Measurements from ENCODE around the gene MOGAT3. TPM values are rescaled to one million over a fixed set of nuclear protein-coding genes. Genes with fewer than 3 reads are reported as not detected.

Gene MOGAT3
- total RNA-seq, 2 experiments from 2014 or later: not detected

DNA sequence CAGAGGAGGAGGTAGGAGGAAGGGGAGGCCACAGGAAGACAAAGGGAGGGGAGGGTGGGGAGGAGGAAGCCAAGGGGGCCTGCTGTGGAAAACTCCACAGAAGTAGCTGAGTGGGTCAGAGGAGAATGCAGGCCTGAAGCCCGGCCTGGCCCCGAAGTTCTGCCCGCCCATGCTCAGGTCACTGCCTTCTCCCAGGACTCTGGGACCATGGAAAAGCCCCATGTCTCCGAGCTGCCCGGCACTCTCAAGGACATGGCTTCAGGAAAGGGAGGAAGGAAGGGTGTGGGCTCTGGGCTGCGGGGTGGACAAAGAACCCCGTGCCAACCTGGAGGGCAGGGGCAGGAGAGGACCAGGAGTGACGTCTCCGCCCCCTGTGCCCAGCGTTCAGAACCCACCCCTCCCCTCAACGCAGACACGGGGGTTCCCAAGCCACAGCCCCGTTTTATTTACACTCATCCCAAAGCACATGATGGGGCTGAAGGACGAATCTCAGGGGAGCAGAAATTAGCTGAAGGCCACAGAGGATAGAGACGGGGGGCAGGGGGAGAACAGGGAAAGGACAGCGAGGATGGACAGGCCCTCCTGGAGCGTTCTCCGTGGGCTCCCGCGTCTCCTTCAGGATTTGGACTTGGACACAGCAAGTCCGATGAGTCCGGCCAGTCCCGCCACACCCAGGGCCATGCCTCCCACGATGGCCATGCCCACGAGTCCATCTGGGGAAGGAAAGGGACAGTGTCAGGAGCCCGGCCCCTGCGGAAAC is 38.5 kb upstream of the MOGAT3 start:
- Mint-ChIP-seq H3K36me3 (ENCODE audit: low read depth) (peaks cover 10% of the 10 kb centered on the region), H3K27me3 (no peaks in the 10 kb centered on the region), H3K9me3 (no peaks in the 10 kb centered on the region), H3K4me1 (peaks cover 15% of the 10 kb centered on the region), H3K4me3 (no peak overlapping the region), H3K27ac (no peak overlapping the region)
- ChIA-PET CTCF (no interaction called here), POLR2A (no interaction called here)
- DNase-seq: no peak

DNA sequence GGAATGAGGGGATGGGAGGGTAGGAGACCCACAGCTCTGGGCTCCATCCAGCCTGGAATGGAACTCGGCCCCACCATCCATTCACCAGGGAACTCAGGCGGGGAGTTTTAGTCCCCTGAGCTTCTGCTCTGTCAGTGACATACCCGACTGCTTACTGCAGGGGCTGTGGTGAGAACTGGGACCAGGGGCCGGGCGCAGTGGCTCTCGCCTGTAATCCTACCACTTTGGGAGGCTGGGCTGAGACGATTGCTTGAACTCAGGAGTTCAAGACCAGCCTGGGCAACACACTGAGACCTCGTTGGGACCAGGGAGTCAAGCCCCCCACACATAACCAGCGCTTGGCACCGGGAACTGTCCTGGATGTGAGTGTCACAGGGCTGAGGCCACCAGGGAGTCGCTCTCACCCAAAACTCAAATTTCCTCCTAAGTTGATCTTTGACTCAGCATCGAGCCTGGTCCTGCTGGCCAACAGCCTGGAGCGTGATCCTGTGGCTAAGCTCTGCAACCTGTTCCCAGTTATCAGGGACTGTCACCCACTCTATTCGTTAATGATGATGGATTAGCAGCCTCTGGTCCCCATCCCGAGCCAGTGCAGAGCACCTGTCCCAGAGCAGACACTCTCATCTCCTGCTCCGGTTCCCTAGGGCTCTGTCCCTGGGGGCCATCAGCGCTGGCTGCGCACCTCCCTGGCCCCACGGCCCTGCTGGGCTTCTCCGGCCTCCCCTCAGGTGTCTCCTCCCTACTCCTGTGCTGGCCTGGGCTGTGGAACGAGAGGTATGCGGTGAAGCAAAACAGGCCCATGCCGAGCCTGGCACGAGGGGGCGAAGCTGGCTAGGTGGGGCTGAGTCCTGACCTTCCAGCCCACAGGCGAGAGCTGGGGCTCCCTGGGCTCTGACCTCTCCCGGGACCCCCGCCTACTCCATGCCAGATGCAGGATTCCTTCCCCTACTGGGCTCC is 37.7 kb upstream of the MOGAT3 start:
- H3K27me3 Mint-ChIP-seq: no peaks in the 10 kb centered on the region
- ChIA-PET POLR2A (interaction anchor here (1.4 kb wide), 1 partner anchor 21 kb away, joined by 5 read pairs; the partner anchor contains the start of genes PLOD3 and ZNHIT1), CTCF (interaction anchor here (1.1 kb wide), 1 partner anchor 20 kb away, joined by 3 read pairs; the partner anchor contains the start of gene ZNHIT1)
- H3K27ac Mint-ChIP-seq: no peak overlapping the region
- no peak for DNase-seq
- no peak overlapping the region for H3K4me3 Mint-ChIP-seq
- peaks cover 5% of the 10 kb centered on the region for H3K36me3 Mint-ChIP-seq (ENCODE audit: low read depth)
- no peaks in the 10 kb centered on the region for H3K9me3 Mint-ChIP-seq
- peaks cover 9% of the 10 kb centered on the region for H3K4me1 Mint-ChIP-seq

DNA sequence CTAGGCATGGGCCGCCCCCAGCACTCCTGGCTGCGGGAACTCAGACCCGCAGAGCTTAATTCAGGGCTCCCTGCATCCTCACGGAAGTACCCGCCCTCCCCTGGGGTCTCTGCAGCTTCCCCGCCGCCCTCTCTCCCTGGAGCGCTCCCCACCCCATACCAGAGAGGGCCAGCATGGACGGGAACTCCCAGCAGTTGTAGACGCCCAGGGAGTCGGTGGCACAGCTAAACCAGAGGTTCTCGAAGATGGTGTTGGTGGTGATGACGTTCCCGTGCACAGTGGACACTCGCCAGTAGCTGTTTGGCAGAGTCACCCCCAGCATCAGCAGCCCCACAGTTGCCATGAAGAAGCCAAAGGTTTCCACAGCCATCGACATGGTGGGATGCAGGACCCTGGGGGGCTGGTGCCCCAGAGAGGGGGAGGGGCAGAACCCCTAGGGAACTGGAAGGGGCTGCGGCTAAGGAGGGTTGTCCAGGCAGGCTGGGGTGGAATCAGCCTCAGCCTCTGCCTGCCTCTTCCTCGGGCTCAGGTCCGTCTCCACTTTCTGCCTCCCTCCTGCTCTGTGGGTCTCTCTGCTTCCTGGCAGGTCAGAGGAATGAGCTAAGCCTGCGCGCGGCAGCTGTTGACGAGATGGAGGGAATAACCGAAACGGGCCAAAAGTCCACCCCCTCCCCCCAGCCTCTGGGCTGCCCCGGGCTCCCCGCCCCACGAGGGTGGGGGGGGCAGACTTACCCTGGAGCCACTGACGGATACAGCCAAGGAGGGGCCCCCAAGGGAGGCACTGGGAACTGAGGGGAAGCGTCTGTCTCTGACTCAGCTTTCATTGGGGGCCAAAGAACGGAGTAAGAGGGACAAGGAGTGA is 36.6 kb upstream of the MOGAT3 start, which contains the start of gene CLDN15:
Gene CLDN15 (minus strand): TSS at position 597 of the 862 bp plus-strand sequence. CDS start 221 bp downstream, at position 376.
- ChIA-PET CTCF (interaction anchor here (1.1 kb wide), 1 partner anchor 19 kb away, joined by 3 read pairs; the partner anchor contains the start of gene ZNHIT1), POLR2A (interaction anchor here (1.4 kb wide), 1 partner anchor 20 kb away, joined by 5 read pairs; the partner anchor contains the start of genes PLOD3 and ZNHIT1)
- H3K27ac Mint-ChIP-seq: no peak within 1 kb of the TSS
- H3K4me1 Mint-ChIP-seq: peaks cover 2% of the 10 kb centered on the region
- no peak for DNase-seq
- H3K27me3 Mint-ChIP-seq: no peaks in the 10 kb centered on the region
- H3K4me3 Mint-ChIP-seq: no peak within 1 kb of the TSS
- no peaks in the 10 kb centered on the region for H3K9me3 Mint-ChIP-seq
- peaks cover 5% of the 10 kb centered on the region for H3K36me3 Mint-ChIP-seq (ENCODE audit: low read depth)

DNA sequence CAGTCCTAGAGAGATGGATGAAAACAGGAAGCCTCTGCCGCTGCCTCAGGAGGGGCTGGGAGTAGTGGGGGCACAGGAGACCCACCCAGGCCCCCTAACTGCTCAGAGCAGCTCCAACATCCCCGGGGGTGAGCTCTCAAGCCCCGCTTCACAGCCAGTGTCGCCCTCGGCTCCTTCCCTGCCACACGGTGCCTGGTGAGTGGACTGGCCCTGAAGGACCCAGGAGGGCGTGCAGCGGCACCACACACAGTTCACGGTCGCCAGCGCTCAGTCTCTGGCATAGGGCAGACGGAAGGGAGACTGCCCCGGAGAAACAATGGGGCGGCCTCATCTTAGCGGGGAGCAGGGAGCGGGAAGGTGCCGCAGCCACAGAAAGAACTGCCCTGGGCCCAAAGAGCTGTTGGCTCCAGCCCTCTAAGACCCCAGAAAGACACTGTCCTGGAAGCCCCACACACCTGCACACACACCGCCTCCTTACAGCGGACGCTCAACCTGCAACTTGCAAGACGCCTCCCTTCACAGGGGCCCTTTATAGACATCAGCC is 35.5 kb upstream of the MOGAT3 start:
- no peaks in the 10 kb centered on the region for H3K9me3 Mint-ChIP-seq
- ChIA-PET POLR2A (no interaction called here), CTCF (no interaction called here)
- no peak overlapping the region for H3K4me3 Mint-ChIP-seq
- H3K27me3 Mint-ChIP-seq: no peaks in the 10 kb centered on the region
- no peak for DNase-seq
- H3K4me1 Mint-ChIP-seq: no peaks in the 10 kb centered on the region
- peaks cover 9% of the 10 kb centered on the region for H3K36me3 Mint-ChIP-seq (ENCODE audit: low read depth)
- no peak overlapping the region for H3K27ac Mint-ChIP-seq

DNA sequence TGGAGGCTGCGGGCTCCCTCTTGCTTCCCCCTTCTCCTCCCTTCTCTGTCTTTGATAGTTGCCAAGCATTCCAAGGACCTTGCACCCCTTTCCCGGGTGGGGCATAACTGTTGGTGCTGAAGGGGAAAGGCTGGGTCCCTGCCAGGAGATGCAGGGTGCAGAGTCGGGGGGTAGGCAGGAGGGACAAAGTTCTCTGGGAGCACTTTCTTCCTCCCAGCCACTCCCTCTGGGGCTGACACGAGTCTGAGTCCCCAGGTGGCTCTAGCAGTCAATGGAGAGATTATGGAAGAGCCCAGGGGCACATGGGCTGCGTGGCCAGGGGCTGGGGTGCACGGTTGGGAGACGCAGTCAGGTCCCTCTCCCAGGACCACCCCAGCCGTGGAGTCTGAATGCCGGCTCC is 34.7 kb upstream of the MOGAT3 start:
- no peaks in the 10 kb centered on the region for H3K27me3 Mint-ChIP-seq
- peaks cover 8% of the 10 kb centered on the region for H3K36me3 Mint-ChIP-seq (ENCODE audit: low read depth)
- H3K4me1 Mint-ChIP-seq: peaks cover 2% of the 10 kb centered on the region
- DNase-seq: no peak
- H3K27ac Mint-ChIP-seq: no peak overlapping the region
- CTCF ChIA-PET: interaction anchor here (1.0 to 2.1 kb wide), 3 partner anchors 9 to 92 kb away, joined by 3 to 11 read pairs (median 3); no protein-coding TSS in a partner anchor
- no peaks in the 10 kb centered on the region for H3K9me3 Mint-ChIP-seq
- POLR2A ChIA-PET: interaction anchor here (1.7 kb wide), 1 partner anchor 8 kb away, joined by 7 read pairs; no protein-coding TSS in a partner anchor
- H3K4me3 Mint-ChIP-seq: no peak overlapping the region

- CTCF ChIA-PET: interaction anchor here (1.0 to 2.1 kb wide), 3 partner anchors 9 to 91 kb away, joined by 3 to 11 read pairs (median 3); no protein-coding TSS in a partner anchor
- POLR2A ChIA-PET: interaction anchor here (1.7 kb wide), 1 partner anchor 9 kb away, joined by 7 read pairs; no protein-coding TSS in a partner anchor
- Mint-ChIP-seq H3K36me3 (ENCODE audit: low read depth) (peaks cover 7% of the 10 kb centered on the region), H3K4me3 (no peak overlapping the region), H3K4me1 (peaks cover 2% of the 10 kb centered on the region), H3K27ac (no peak overlapping the region), H3K9me3 (no peaks in the 10 kb centered on the region), H3K27me3 (no peaks in the 10 kb centered on the region)
- no peak for DNase-seq
Observed at GRCh38 chr7:101235050-101235449, 34.2 kb upstream of the MOGAT3 start.

DNA sequence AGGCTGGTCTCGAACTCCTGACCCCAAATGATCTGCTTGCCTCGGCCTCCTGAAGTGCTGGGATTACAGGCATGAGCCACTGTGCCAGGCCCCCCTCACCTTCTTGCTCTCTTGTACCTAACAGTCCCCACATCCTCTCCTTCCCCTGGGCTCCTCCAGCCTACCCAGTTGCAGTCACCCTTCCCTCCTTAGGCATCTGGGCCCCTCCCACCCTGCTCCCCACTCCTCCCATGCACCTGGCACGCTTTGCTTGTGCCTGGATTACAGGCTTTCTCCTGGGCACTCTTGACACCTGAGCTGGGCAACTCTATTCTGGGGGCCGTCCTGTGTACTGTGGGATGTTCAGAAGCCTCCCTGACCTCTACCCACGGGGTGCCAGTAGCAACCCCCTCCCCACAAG is 33.8 kb upstream of the MOGAT3 start:
- Mint-ChIP-seq H3K4me1 (peaks cover 2% of the 10 kb centered on the region), H3K9me3 (no peaks in the 10 kb centered on the region), H3K36me3 (ENCODE audit: low read depth) (peaks cover 7% of the 10 kb centered on the region), H3K27ac (no peak overlapping the region), H3K27me3 (no peaks in the 10 kb centered on the region), H3K4me3 (no peak overlapping the region)
- POLR2A ChIA-PET: interaction anchor here (1.7 kb wide), 1 partner anchor 9 kb away, joined by 7 read pairs; no protein-coding TSS in a partner anchor
- no peak for DNase-seq
- CTCF ChIA-PET: interaction anchor here (1.0 to 2.1 kb wide), 3 partner anchors 10 to 91 kb away, joined by 3 to 11 read pairs (median 3); no protein-coding TSS in a partner anchor

DNA sequence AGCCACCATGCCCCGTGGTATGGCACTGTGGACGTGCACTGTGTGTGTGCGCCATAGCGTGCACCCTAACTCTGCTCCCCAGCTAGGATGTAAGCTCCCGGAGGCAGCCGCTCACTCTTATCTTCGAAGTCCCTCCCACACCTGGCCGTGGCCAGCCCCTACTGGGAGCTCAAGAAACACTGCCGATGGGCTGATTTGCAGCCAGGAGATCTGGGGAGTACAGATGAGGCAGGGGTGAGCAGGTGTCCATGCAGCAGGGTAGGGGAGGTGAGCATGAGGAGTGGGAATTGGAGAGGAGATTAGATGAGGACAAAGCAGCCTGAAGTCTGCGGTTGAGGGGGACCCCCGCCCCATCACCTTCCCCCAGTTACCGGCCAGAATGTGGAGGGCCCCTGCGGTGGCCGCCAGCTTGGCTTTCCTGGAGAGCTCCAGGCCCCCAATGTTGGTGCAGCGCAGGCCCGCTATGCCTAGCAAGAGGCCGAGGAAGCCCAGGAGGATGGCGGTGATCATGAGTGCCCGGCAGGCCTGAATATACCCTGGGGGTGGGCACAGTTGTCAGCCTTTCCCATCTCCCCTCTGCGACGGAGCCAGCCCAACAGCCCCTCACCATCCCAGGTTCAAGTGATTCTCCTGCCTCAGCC is 33.2 kb upstream of the MOGAT3 start:
- H3K4me3 Mint-ChIP-seq: no peak overlapping the region

DNA sequence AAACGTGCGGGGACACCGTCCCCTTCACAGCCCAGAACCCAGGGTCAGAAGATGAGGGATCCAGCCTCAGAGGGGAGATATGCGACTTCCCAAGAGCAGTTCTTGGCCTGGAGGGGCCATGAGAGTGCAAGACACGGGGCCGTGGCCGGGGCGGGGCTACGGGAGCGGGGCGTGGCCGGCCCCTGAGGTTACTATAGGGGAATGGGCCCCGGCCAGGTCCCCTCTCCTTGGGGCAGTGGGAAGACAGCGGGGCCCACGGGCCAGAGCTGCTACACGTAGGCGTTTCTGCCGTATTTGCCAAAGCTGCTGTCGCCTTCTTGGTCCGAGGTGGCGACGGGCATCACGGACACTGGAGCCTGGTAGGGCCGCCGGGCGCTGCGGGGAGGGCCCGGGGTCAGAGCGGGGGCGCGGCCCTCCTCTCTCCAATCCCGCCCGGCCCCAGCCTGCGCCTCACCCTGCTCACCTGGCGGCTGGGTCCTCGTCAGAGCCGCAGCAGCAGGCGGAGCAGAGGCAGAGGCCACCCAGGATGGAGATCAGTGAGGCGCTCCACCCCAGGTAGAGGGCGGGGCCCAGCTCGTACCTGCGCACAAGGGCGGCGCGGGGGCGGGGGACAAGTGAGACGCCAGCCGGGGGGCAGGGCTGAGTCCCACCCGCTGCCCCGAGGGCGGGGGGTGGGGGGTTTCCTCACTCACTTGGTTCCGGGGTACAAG is 31.5 kb upstream of the MOGAT3 start:
- POLR2A ChIA-PET: no interaction called here
- Mint-ChIP-seq H3K27me3 (no peaks in the 10 kb centered on the region), H3K27ac (no peak overlapping the region), H3K4me1 (peaks cover 2% of the 10 kb centered on the region), H3K9me3 (no peaks in the 10 kb centered on the region), H3K4me3 (no peak overlapping the region), H3K36me3 (ENCODE audit: low read depth) (peaks cover 7% of the 10 kb centered on the region)
- CTCF ChIA-PET: no interaction called here
- DNase-seq: no peak

More for the DNA sequence above, 33.2 kb upstream of the MOGAT3 start:
- H3K36me3 Mint-ChIP-seq (ENCODE audit: low read depth): peaks cover 7% of the 10 kb centered on the region
- peaks cover 2% of the 10 kb centered on the region for H3K4me1 Mint-ChIP-seq
- CTCF ChIA-PET: interaction anchor here (1.6 to 2.1 kb wide), 2 partner anchors 10 to 90 kb away, joined by 3 to 11 read pairs; no protein-coding TSS in a partner anchor
- POLR2A ChIA-PET: interaction anchor here (1.7 kb wide), 1 partner anchor 10 kb away, joined by 7 read pairs; no protein-coding TSS in a partner anchor
- H3K27ac Mint-ChIP-seq: no peak overlapping the region
- no peak for DNase-seq
- H3K9me3 Mint-ChIP-seq: no peaks in the 10 kb centered on the region
- H3K27me3 Mint-ChIP-seq: no peaks in the 10 kb centered on the region

- H3K4me3 Mint-ChIP-seq: no peak overlapping the region
- POLR2A ChIA-PET: no interaction called here
- H3K27me3 Mint-ChIP-seq: no peaks in the 10 kb centered on the region
- CTCF ChIA-PET: interaction anchor here (0.7 kb wide), 1 partner anchor 12 kb away, joined by 4 read pairs; no protein-coding TSS in a partner anchor
- DNase-seq: no peak
- H3K27ac Mint-ChIP-seq: no peak overlapping the region
- H3K9me3 Mint-ChIP-seq: no peaks in the 10 kb centered on the region
- peaks cover 10% of the 10 kb centered on the region for H3K36me3 Mint-ChIP-seq (ENCODE audit: low read depth)
- H3K4me1 Mint-ChIP-seq: peaks cover 2% of the 10 kb centered on the region
Observed at GRCh38 chr7:101231644-101232043, 30.8 kb upstream of the MOGAT3 start.

- DNase-seq: no peak
- peaks cover 33% of the 10 kb centered on the region for H3K36me3 Mint-ChIP-seq (ENCODE audit: low read depth)
- ChIA-PET CTCF (interaction anchor here (0.7 to 2.1 kb wide), 3 partner anchors 9 to 18 kb away, joined by 3 to 8 read pairs (median 3); partner anchors contain the start of genes PLOD3 and ZNHIT1), POLR2A (interaction anchor here (1.5 to 2.3 kb wide), 2 partner anchors 9 to 10 kb away, joined by 3 to 12 read pairs; partner anchors contain the start of genes PLOD3 and ZNHIT1)
- H3K4me3 Mint-ChIP-seq: no peak overlapping the region
- H3K27ac Mint-ChIP-seq: no peak overlapping the region
- H3K27me3 Mint-ChIP-seq: no peaks in the 10 kb centered on the region
- H3K9me3 Mint-ChIP-seq: no peaks in the 10 kb centered on the region
- H3K4me1 Mint-ChIP-seq: peaks cover 2% of the 10 kb centered on the region
Observed at GRCh38 chr7:101226721-101227120, 25.9 kb upstream of the MOGAT3 start.

Measured in activated CD4-positive, alpha-beta memory T cell treated with anti-CD3 and anti-CD28 coated beads, Interleukin-2, amount 10 ng/mL, durations not matched to agents 7 days and 5 days (primary cell).